HK-2 (cell line): ENCODE results near the gene EFCAB7.

ENCODE experiments used
- DNase-seq: peaks from one replicate; pipeline ENCODE4 v3.0.0-alpha.2; 2018; ENCODE audit not compliant: unreplicated experiment

The EFCAB7 gene

GRCh38 chr1:63601912-63602311 lies 78.6 kb downstream of the EFCAB7 start:
- no peak for DNase-seq

DNA sequence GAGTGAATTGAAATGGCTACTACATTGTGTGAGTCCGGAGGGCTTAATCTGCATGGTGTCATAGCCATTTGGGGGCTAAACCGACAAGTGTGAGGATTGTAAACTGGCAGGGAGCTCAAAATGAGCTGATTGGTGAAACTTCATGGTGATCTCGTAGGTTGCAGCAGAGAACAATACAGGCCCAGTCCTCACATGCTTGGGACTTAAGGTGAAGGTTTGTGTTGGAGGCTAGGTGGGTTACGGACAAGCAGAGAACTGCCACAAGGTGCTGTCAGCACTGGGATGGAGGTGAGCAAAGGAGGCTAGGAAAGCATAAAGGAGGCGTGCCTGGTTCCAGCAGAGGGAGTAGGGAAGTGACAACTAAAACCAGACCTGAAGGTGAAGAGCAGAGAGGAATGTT lies 79.3 kb downstream of the EFCAB7 start:
- no peak for DNase-seq

DNA sequence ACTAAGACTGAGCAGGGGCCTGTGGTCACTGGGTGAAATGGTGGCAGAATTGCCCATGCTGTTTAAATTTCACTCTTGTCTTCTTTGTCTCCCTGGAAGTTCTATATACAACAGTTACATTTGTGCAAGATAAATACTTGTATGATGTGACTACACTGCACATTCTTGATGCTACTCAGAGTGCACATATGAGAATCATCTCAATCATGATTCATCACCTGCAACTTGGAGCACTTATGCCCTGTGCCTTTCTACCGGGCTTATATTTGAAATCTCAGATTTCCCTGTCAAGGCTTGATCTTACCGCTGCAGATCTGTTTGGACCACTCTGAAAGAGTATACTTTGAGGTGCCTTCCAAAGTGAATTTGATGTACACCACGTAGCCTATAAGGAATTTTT lies 80.5 kb downstream of the EFCAB7 start:
- DNase-seq: no peak

GRCh38 chr1:63607322-63607721 lies 84.0 kb downstream of the EFCAB7 start:
- no peak for DNase-seq

- peak; percentile 31 for DNase-seq
Observed at GRCh38 chr1:63611231-63611630, 87.9 kb downstream of the EFCAB7 start.

- DNase-seq: no peak
Observed at GRCh38 chr1:63612564-63612963, 89.2 kb downstream of the EFCAB7 start.

- no peak for DNase-seq
Observed at GRCh38 chr1:63612971-63613370, 89.6 kb downstream of the EFCAB7 start.

GRCh38 chr1:63615768-63616420 lies 92.6 kb downstream of the EFCAB7 start:
- DNase-seq: peak; percentile 63

- DNase-seq: no peak
Observed at GRCh38 chr1:63617450-63617849, 94.1 kb downstream of the EFCAB7 start.

GRCh38 chr1:63618011-63618410 lies 94.7 kb downstream of the EFCAB7 start:
- no peak for DNase-seq

GRCh38 chr1:63619558-63619957 lies 96.2 kb downstream of the EFCAB7 start:
- no peak for DNase-seq

GRCh38 chr1:63620671-63621070 lies 97.3 kb downstream of the EFCAB7 start:
- no peak for DNase-seq

- DNase-seq: no peak
Observed at GRCh38 chr1:63621075-63621474, 97.8 kb downstream of the EFCAB7 start.

- DNase-seq: no peak
Observed at GRCh38 chr1:63621698-63622097, 98.4 kb downstream of the EFCAB7 start.
